Endothelial cell of hepatic sinusoid (primary cell): Measurements from ENCODE around the gene MYPOP.

Experiments used
- in situ Hi-C: cut with HindIII; loops from 2 replicates; pipeline ENCODE4 v1.10.0; 2017; ENCODE audit warnings: low sequenced_read_pairs

Gene MYPOP

GRCh38 chr19:45865269-45865948, 37.0 kb downstream of the MYPOP start:
- in situ Hi-C loops, result loop anchor here (5.0 kb wide), 1 partner anchor 62 kb away; no protein-coding TSS in a partner anchor

DNA sequence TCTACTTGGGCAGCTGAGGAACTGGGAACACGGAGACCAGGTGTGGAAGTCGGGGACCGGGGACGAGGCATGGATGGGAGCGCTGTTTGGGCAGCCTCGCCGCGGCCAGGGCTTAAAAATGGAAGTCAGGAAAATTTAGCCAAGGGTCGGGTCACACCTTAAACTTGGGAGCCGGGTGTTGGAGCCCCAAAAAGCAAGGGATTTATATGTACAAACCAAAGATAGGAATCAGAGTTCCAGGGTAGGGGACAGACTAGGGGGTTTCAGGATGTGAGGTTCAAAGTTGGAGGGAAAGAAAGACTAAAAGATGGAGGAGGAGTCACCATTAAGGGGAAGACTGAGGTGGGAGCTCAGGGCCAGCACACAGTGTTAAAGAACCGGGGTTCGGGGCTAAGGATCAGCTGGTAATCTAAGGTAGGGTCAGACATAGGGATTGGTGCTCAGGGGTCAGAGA, 37.8 kb downstream of the MYPOP start:
- in situ Hi-C loops, result loop anchor here (5.0 kb wide), 1 partner anchor 63 kb away; no protein-coding TSS in a partner anchor

DNA sequence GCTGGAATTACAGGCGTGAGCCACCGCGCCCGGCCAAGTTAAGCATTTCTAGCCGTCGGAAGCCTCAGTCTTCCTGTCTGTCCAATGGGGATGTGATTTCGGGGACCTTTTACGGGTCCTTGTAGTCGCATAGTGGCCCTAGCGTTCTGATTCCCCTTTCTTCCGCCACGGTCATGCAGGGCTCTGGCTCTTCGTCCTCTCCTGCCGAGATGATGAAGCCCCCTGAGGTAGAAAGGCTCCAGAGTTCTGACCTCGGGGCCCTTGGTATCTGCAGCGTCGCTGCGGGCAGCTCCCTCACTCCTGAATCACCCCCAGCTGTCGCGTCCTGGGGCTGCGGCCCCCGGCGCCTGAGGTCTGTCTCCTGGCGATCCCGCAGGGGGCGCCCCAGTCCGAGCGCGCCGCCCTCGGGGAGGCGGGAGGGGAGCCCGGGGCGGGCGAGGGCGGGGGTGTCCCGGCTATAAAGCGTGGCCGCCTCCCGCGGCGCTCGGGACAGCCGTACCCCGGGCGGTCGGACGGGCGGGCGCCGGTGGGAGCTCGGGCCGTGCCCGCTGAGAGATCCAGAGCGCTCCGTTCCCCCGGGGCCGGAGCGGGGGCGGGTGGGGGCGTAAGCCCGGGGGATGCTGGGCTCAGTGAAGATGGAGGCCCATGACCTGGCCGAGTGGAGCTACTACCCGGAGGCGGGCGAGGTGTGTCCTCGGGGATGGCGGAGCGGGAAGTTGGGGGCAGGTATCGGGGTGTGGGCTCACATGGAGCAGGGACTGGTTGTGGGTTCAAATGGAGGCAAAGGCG, 38.4 kb downstream of the MYPOP start, which contains the start of gene FOXA3:
TSS of gene FOXA3 (plus strand) at position 487 of the 789 bp plus-strand sequence. CDS start at position 618, 131 bp downstream.
- in situ Hi-C loops, result no loop called here

DNA sequence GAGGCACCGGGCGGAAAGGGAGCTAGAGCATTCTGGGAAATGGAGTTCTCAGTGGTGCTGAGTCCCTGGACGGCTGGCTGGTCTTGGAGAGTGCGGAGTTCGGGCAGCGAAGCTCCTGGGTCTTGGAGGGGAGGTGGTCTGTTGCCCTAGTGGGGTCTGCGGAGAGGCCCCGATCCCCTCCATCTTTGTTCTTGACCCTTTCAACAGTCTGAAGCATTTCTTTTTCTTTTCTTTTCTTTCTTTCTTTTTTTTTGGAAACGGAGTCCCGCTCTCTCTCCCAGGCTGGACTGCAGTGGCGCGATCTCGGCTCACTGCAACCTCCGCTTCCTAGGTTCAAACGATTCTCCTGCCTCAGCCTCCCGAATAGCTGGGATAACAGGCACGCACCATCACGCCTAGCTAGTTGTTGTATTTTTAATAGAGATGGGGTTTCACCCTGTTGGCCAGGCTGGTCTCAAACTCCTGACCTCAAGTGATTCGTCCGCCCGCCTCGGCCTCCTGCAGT, 39.0 kb downstream of the MYPOP start:
- in situ Hi-C loops, result no loop called here

DNA sequence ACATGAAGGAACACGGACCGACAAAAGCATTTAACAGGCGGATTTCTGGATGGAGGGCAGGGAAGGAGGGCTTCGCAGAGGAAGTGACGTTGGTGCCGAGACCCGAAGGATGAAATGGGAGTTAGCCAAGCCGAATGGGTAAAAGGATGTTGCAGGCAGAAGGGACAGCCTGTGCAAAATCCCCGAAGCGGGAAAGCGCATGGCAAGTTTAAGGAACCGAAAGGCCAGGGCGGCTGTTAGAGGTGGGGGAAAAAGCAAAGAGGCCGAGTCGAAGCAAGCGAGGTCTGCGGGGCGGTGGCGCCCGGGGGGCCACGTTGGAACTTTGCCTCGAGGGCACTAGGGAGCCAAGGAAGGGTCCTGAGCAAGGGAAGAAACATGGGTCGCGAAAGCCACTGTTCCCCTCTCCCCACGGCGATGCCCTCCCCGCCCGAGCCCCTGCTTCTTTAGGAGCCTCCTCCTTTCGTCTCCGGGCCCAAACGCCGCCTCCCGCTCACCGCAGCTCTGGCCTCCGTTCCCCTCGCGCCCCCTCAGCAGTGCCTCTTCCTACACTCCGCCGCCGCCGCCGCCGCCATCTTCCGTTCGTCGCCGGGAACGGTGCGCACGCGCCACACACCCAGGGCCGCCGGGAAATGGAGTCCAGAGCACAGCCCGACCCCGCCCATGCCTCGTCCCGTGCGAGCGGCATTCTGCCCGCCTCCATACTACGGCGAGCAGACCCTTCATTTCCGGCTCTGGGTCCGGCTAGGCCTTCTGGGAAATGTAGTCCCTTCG, 39.7 kb downstream of the MYPOP start, which contains the start of gene SYMPK:
TSS of gene SYMPK (minus strand) at position 584 of the 771 bp plus-strand sequence. CDS start 8,652 bp downstream, outside the sequence.
- in situ Hi-C loops, result no loop called here

DNA sequence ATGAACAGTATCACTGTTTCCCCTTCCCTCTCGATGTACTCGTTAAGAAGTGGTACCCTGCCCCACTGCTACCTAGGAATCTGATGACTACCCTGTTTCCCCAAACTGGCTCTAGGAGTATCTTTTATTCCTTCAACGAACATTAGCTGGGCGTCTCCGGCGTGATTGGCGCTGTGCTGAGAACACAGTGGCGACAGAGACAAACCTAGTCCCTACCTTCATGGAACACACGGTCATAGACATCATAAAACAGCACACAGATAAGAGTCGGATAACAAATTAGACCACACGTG, 40.2 kb downstream of the MYPOP start:
- in situ Hi-C loops, result no loop called here

DNA sequence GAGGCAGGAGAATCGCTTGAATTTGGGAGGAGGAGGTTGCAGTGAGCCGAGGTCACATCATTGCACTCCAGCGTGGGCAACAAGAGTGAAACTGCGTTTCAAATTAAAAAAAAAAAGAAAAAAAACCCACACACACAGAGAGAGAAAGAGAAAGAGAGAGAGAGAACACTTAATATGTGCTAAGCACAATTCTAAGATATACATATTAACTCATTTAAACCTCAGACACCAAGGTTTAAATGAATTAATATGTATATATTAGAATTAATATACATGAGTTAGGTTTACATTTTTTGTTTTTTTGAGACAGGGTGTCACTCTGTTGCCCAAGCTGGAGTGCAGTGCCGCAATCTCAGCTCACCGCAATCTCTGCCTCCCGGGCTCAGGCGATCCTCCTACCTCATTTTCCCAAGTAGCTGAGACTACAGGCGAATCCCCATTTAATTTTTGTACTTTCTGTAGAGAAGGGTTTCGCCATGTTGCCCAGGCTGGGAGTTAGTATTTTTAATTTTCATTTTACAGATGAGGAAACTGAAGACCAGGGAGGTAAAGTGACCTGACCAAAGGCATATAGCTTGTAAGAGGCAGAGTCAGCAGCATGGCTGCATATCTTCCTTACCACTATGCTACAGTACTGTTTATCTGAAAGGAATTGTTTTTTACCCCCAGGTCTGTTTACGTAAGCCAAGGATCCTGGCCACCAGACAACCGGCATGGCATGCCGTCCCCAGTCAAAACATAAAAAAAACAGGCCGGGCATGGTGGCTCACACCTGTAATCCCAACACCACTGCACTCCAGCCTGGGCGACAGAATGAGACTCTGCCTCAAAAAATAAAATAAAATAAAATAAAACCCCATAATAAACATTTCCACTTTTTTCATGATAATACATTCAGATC, 41.8 kb downstream of the MYPOP start:
- in situ Hi-C loops, result no loop called here

- in situ Hi-C loops, result no loop called here
These were observed 48.1 kb downstream of the MYPOP start for GRCh38 chr19:45854167-45854778.

- in situ Hi-C loops, result no loop called here
These were observed 49.4 kb downstream of the MYPOP start for GRCh38 chr19:45852983-45853382.

DNA sequence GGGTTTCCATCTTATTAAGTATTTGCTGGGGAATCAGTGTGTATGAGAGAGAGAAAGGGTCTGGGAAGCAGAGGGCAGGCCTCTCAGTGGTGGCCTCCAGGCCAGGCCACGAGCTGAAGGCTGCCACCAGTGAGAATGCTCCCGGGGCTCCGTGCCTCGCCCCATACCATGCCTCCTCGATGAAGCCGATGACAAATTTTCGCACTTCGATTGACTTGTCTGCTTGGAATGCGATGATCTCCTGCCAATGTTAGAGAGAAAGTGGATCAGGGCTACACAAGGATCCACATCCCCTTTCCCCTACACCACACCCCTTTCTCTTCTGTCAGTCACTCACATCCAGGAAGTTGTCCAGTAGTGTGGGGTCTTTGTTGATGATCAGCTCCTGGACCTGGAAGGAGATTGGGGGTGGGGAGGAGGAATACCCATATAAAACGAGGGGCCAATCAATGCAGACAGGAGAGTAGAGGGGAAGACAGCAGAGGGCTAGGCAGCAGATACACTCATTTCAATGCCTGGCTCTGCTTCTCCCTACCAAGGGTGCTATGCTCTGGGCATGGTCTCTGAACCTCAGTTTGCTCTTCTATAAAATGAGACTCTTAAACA, 50.2 kb downstream of the MYPOP start:
- in situ Hi-C loops, result no loop called here

- in situ Hi-C loops, result no loop called here
These were observed 53.5 kb downstream of the MYPOP start for GRCh38 chr19:45848922-45849321.

GRCh38 chr19:45847663-45848062, 54.8 kb downstream of the MYPOP start:
- in situ Hi-C loops, result no loop called here

DNA sequence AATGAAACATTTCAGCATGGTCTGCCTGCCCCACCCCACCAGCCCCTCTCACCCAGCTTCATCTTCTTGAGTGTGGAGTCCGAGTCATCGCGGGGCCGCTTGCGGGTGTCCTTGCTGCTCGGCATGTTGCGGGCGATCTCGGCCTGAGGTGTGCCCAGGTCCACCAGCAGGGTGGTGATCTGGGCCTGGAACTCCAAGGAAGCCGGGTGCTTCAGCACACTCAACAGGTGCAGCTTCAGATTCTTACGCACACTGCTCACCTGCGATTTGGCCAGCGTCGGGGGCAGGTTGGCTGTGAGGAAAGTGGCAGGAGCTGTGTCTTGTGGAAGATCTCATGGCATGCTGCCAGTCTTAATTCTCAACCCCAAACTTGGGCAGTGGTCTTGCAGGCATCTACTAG, 60.2 kb downstream of the MYPOP start:
- in situ Hi-C loops, result no loop called here
